Measurements from ENCODE around the gene ZNF423. TPM values are rescaled to one million over a fixed set of nuclear protein-coding genes. Genes with fewer than 3 reads are reported as not detected.
A peak's percentile ranks its signal among the peaks of the same experiment; 100 is the strongest.

Gene ZNF423
- total RNA-seq, 1 donor from 2014 or later, result 19.8 TPM

GRCh38 chr16:49833085-49833484, 22.8 kb downstream of the ZNF423 start:
- H3K27ac Mint-ChIP-seq, result peak overlapping the region; percentile 82

GRCh38 chr16:49832177-49832576, 23.7 kb downstream of the ZNF423 start:
- Mint-ChIP-seq H3K4me3 (no peak overlapping the region), H3K36me3 (no peaks in the 10 kb centered on the region), H3K4me1 (peaks cover 46% of the 10 kb centered on the region), H3K27me3 (ENCODE audit: low read depth) (no peaks in the 10 kb centered on the region), H3K9me3 (no peaks in the 10 kb centered on the region), H3K27ac (peak overlapping the region; percentile 35)
- no peak for TF ChIP-seq CTCF (IDR thresholded peaks at IDR 0.05; ENCODE audit: unreplicated experiment)
- no peak for DNase-seq (ENCODE audit: low spot score in 2 of 2, unreplicated experiment in 2 of 2)

More at GRCh38 chr16:49833085-49833484, 22.8 kb downstream of the ZNF423 start:
- Mint-ChIP-seq H3K27me3 (ENCODE audit: low read depth) (no peaks in the 10 kb centered on the region), H3K9me3 (no peaks in the 10 kb centered on the region), H3K36me3 (no peaks in the 10 kb centered on the region), H3K4me3 (no peak overlapping the region), H3K4me1 (peaks cover 46% of the 10 kb centered on the region)
- no peak for TF ChIP-seq CTCF (IDR thresholded peaks at IDR 0.05; ENCODE audit: unreplicated experiment)
- DNase-seq (ENCODE audit: low spot score in 2 of 2, unreplicated experiment in 2 of 2), result no peak

- no peaks in the 10 kb centered on the region for H3K27me3 Mint-ChIP-seq (ENCODE audit: low read depth)
- H3K9me3 Mint-ChIP-seq, result no peaks in the 10 kb centered on the region
- H3K4me3 Mint-ChIP-seq, result no peak overlapping the region
- no peaks in the 10 kb centered on the region for H3K36me3 Mint-ChIP-seq
- DNase-seq (ENCODE audit: low spot score in 2 of 2, unreplicated experiment in 2 of 2), result no peak
- H3K27ac Mint-ChIP-seq, result no peak overlapping the region
- no peak for TF ChIP-seq CTCF (IDR thresholded peaks at IDR 0.05; ENCODE audit: unreplicated experiment)
- H3K4me1 Mint-ChIP-seq, result peaks cover 38% of the 10 kb centered on the region
Measured at GRCh38 chr16:49830873-49831272, 25.0 kb downstream of the ZNF423 start.

- H3K36me3 Mint-ChIP-seq, result no peaks in the 10 kb centered on the region
- peaks cover 28% of the 10 kb centered on the region for H3K4me1 Mint-ChIP-seq
- H3K27ac Mint-ChIP-seq, result no peak overlapping the region
- DNase-seq (ENCODE audit: low spot score in 2 of 2, unreplicated experiment in 2 of 2), result no peak
- no peaks in the 10 kb centered on the region for H3K9me3 Mint-ChIP-seq
- no peaks in the 10 kb centered on the region for H3K27me3 Mint-ChIP-seq (ENCODE audit: low read depth)
- no peak for TF ChIP-seq CTCF (IDR thresholded peaks at IDR 0.05; ENCODE audit: unreplicated experiment)
- no peak overlapping the region for H3K4me3 Mint-ChIP-seq
Measured at GRCh38 chr16:49828533-49829267, 27.2 kb downstream of the ZNF423 start.

- no peak for TF ChIP-seq CTCF (IDR thresholded peaks at IDR 0.05; ENCODE audit: unreplicated experiment)
- Mint-ChIP-seq H3K9me3 (no peaks in the 10 kb centered on the region), H3K4me3 (no peak overlapping the region), H3K27ac (peak overlapping the region; percentile 10), H3K36me3 (no peaks in the 10 kb centered on the region), H3K27me3 (ENCODE audit: low read depth) (no peaks in the 10 kb centered on the region), H3K4me1 (peaks cover 23% of the 10 kb centered on the region)
- DNase-seq (ENCODE audit: low spot score in 2 of 2, unreplicated experiment in 2 of 2), result no peak
Measured at GRCh38 chr16:49827805-49828438, 28.0 kb downstream of the ZNF423 start.
